ENCODE data around the gene BEAN1. TPM values are rescaled to one million over a fixed set of nuclear protein-coding genes. Genes with fewer than 3 reads are reported as not detected.

BEAN1 gene
- total RNA-seq, 2 donors from 2014 or later = not detected

DNA sequence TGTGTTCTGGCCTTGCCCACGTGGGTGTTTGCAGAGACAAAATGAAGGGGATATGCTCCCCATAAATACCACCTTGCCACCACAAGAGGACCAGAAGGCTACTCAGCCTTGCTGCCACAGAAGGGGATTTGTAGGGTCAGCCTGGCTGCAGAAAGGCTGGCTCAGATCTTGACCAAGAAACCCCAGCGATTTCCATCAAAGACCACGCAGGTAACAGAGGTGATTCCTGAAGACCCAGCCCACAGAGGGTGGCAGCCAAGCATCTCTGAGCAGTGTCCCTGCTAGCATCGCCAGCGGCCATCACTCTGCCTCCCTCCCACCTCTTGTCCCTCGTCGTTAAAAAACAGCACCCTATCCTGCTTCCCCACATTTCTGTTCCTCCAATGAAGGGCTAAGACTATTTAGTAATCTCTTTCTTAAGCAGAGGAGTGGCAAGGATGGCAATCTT is 54.9 kb downstream of the BEAN1 start:
- no peak overlapping the region for H3K27ac Mint-ChIP-seq
- no peaks in the 10 kb centered on the region for H3K36me3 Mint-ChIP-seq
- DNase-seq (ENCODE audit: low spot score in 2 of 2) = no peak

DNA sequence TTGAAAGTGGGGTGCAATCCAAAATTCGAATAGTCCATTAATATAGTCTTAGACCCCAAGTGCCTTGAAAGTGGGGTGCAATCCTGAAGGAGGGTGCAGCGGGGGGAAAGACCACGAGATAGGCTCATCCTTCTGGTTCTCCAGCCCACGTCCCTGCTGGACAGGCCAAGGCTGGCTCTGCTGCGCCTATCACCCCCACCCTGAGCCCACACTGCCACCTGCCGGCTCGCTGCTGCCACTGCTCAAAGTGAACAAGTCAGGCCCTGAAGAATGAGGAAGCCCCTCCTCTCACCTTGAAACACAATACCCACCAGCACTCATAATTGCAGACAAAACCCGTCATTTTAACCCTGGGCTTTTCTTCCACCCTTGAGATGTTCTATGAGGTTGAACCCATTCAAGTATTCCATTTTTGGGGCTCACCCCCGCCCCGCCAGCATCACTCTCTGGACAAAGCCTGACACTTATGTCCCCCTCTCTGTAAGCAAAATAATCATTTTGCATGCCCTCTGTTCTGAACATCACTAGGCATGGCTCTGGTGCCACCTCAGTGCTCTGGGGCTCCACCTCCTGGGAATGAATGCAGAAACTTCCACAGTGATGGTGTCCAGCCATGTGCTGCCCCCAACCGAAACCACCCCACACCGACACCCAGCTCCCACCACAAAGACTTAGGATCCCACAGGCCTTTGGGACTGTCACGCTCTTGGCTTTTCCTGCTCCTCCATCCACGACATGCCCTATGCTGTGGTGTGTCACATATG is 56.8 kb downstream of the BEAN1 start:
- peak; percentile 72 to 84 for DNase-seq (ENCODE audit: low spot score in 2 of 2)
- peak; percentile 67 to 82 for ATAC-seq
- no peaks in the 10 kb centered on the region for H3K9me3 Mint-ChIP-seq
- H3K36me3 Mint-ChIP-seq = no peaks in the 10 kb centered on the region
- H3K27ac Mint-ChIP-seq = peak overlapping the region in 1 of 2 donors; percentile 78

More for the DNA sequence above, 54.9 kb downstream of the BEAN1 start:
- H3K9me3 Mint-ChIP-seq = no peaks in the 10 kb centered on the region
- ATAC-seq = no peak

DNA sequence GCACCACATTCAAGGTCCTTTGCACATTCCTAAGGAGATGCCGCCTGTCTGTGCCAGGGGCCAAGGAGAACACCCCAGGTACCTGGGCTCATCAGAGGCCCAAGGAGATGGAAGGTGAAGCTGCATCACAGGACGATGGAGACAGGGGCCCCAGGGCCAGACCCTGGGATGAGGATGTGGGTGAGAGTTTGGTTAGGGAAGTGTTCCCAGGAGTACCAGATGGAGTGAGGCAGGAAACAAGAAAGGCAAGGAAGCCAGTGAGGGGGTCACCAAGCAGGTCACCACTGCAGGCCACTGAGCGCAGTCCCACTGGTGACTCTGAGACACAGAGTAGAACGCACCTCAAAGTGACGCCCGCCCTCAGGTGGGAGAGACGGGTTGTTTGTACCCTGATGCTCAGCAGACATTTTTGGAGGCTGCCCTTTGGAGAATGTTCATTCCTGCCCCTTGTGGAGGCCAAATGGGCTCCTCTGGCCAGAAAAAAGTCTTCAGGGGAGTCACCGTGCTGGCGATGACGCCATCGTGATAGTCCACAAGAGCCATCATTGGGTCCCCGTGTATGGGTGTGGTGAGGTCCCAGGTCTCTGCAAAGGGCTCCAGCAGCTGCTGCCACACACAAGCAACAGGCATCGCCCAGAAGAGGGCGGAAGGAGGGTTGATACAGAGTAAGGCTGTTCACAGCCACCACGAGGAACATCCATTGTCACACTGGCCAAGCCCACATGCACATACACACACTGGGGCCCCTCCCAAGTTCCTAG is 57.5 kb downstream of the BEAN1 start:
- Mint-ChIP-seq H3K27ac (peak overlapping the region in 1 of 2 donors; percentile 78), H3K36me3 (no peaks in the 10 kb centered on the region), H3K9me3 (no peaks in the 10 kb centered on the region)
- DNase-seq (ENCODE audit: low spot score in 2 of 2) (no peak), ATAC-seq (no peak)

DNA sequence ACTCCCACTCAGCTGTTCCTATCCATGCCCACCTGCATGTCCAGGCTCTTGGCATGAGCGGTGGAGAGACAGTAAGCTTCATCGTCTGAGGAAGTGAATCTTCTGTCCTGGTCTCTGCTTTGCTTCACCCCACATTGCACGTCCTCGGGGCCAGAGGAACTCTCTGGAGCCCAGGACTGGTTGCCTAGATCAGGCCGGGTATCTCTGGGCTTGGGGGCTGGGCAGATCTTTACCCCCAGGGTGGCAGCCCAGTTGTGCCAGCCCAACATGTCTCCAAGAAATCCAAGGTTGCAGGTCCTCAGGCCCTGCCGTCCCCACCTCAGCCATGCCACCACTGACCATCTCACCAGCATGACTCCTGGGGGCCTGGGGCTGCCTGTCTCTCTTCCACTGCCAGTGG is 58.3 kb downstream of the BEAN1 start:
- DNase-seq (ENCODE audit: low spot score in 2 of 2) = no peak
- Mint-ChIP-seq H3K9me3 (no peaks in the 10 kb centered on the region), H3K27ac (peak overlapping the region in 1 of 2 donors; percentile 29), H3K36me3 (no peaks in the 10 kb centered on the region)
- ATAC-seq = no peak

DNA sequence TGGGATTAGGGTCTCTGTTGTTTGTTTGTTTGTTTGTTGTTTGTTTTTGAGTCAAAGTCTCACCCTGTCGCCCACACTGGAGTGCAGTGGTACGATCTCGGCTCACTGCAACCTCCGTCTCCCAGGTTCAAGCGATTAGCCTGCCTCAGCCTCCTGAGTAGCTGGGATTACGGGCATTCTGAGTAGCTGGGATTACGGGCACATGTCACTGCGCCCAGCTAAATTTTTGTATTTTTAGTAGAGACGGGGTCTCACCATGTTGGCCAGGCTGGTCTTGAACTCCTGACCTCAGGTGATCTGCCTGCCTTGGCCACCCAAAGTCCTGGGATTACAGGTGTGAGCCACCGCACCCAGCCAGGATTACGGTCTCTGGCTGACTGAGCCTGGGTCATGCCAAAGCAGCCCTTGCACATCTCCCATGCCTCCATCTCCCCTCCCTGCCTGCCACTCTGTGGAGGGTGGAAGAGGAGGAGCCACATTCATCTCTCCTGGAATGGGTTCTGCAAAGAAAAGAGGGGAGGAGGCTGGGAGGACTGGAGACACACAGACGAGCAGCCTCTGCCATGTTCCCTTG is 59.2 kb downstream of the BEAN1 start:
- no peaks in the 10 kb centered on the region for H3K9me3 Mint-ChIP-seq
- no peak for ATAC-seq
- no peak for DNase-seq (ENCODE audit: low spot score in 2 of 2)
- no peaks in the 10 kb centered on the region for H3K36me3 Mint-ChIP-seq
- peak overlapping the region in 1 of 2 donors; percentile 29 for H3K27ac Mint-ChIP-seq

DNA sequence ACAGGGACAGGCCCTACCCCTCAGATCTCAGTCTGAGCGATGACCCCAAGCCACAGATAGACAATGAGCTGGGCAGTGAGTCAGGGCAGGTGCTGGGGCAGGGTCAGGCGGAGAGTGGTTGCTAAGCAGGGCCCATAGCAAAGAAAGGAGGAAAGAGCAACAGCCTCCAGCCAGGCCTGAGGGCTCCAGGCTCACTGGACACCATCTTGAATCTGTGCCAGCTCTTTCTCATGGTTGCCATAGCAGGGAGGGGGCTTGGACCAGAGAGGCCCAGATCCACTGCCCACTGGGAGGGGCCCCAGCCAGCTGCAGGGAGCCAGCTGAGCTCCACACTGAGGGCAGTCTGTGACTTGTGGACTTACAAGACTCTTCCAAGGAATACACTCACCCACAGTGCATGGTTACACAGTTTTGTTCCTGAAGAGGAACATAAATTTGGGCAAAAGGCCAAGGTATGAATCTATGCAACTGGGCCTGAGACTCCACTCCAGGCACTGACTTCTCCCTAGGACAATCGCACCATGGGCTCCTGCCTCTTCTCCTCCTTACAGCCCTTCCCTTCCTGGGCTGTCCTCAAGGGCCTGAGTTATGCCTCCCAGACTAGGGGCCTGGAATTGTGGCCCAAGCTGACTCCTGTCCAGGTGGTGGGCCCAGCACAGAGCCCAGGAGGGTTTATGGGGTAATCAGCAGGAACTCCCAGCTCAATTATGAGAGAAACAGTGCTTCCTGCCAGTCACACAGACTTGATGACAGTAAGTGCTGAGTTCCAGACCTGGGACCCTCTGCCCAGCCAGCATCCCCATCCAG is 59.9 kb downstream of the BEAN1 start:
- no peaks in the 10 kb centered on the region for H3K9me3 Mint-ChIP-seq
- ATAC-seq = peak in 1 of 2 donors; percentile 86
- peak overlapping the region in 1 of 2 donors; percentile 29 for H3K27ac Mint-ChIP-seq
- H3K36me3 Mint-ChIP-seq = no peaks in the 10 kb centered on the region
- no peak for DNase-seq (ENCODE audit: low spot score in 2 of 2)

DNA sequence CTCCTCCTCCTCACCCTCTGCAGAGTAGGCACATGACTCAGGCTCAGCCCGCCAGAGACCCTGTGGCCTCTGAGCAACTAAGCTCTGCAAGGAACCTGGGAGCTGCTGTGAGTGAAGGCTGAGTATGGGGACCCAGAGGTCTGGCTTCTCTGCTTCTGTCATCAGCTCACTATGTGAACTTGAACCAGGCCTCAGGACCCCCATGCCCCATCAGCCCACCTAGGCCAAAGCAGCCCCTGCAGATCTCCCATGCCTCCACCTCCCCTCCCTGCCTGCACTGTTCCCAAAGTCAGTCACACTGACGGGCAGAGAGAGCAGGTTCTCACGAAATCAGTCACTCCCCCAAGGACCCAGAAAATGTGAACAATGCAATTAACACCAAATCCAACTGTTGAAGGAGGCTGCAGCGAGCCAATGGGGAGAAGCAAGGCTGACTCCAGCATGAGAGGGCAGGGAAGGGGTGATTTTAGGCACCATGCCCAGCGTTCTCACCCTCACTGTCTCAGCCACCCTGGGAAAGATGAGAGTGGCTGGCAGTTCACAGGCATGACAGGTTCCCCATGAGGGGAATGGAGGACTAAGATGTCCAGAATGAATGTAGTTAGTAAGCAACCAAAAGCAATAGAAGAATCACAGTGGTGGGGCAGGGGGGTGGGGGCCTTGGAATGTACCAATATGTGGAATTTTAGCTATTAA is 60.6 kb downstream of the BEAN1 start:
- H3K9me3 Mint-ChIP-seq = no peaks in the 10 kb centered on the region
- peak overlapping the region; percentile 29 to 57 for H3K27ac Mint-ChIP-seq
- DNase-seq (ENCODE audit: low spot score in 2 of 2) (no peak), ATAC-seq (no peak)
- H3K36me3 Mint-ChIP-seq = no peaks in the 10 kb centered on the region

DNA sequence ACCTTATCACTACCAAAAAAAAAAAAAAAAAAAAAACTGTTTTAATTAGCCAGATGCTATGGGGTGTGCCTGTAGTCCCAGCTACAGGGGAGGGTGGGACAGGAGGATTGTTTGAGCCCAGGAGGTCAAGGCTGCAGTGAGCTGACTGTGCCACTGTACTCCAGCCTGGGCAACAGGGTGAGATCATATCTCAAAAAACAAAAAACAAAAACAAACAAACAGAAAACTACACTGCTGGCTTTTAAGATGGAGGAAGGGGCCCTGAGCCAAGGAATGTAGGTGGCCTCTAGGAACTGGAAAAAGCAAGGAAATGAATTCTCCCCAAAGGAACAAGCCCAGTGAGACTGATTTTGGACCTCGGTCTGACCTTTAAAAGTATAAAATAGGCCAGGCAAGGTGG is 61.4 kb downstream of the BEAN1 start:
- no peak for ATAC-seq
- H3K9me3 Mint-ChIP-seq = no peaks in the 10 kb centered on the region
- no peak overlapping the region for H3K27ac Mint-ChIP-seq

DNA sequence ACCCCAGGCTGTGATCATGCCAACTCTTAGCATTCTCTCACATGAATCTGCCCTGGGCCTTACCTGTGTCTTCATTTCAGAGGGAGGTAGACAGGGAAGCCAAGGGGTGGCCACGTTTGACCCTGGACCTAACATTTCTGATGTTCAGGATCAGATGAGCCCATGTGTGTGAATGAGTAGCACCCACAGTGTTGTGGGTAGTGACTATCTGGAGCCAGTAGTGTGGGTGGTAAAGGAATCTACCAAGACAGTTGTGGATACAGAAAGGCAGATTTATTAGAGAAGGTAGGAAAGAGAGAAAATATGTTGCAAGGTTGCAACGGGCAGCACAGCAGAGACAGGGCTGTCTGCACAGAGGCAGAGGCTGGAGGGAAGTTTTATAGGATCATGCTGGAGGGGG is 62.3 kb downstream of the BEAN1 start:
- Mint-ChIP-seq H3K27ac (no peak overlapping the region), H3K36me3 (no peaks in the 10 kb centered on the region), H3K9me3 (no peaks in the 10 kb centered on the region)
- ATAC-seq = peak in 1 of 2 donors; percentile 49
- DNase-seq (ENCODE audit: low spot score in 2 of 2) = no peak

More for the DNA sequence above, 61.4 kb downstream of the BEAN1 start:
- DNase-seq (ENCODE audit: low spot score in 2 of 2) = no peak
- H3K36me3 Mint-ChIP-seq = no peaks in the 10 kb centered on the region

DNA sequence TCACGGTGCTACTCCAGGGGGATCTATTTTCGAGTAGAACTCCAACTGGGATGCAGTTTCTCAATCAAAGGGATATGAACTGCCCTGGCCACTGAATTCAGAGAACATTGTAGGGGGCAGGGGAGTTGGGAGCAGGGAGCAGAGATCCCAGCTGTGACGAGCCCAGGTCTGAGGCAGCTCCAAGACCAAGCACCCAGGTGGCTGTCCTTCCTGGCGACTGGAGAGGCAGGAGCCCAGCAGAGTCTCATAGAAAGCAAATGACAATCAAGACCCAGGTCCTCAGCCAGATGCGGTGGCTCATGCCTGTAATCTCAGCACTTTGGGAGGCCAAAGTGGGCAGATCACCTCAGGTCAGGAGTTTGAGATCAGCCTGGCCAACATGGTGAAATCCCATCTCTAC is 62.7 kb downstream of the BEAN1 start:
- peak overlapping the region in 1 of 2 donors; percentile 46 for H3K27ac Mint-ChIP-seq
- DNase-seq (ENCODE audit: low spot score in 2 of 2) = no peak
- peak in 1 of 2 donors; percentile 47 for ATAC-seq
- no peaks in the 10 kb centered on the region for H3K9me3 Mint-ChIP-seq
- no peaks in the 10 kb centered on the region for H3K36me3 Mint-ChIP-seq

DNA sequence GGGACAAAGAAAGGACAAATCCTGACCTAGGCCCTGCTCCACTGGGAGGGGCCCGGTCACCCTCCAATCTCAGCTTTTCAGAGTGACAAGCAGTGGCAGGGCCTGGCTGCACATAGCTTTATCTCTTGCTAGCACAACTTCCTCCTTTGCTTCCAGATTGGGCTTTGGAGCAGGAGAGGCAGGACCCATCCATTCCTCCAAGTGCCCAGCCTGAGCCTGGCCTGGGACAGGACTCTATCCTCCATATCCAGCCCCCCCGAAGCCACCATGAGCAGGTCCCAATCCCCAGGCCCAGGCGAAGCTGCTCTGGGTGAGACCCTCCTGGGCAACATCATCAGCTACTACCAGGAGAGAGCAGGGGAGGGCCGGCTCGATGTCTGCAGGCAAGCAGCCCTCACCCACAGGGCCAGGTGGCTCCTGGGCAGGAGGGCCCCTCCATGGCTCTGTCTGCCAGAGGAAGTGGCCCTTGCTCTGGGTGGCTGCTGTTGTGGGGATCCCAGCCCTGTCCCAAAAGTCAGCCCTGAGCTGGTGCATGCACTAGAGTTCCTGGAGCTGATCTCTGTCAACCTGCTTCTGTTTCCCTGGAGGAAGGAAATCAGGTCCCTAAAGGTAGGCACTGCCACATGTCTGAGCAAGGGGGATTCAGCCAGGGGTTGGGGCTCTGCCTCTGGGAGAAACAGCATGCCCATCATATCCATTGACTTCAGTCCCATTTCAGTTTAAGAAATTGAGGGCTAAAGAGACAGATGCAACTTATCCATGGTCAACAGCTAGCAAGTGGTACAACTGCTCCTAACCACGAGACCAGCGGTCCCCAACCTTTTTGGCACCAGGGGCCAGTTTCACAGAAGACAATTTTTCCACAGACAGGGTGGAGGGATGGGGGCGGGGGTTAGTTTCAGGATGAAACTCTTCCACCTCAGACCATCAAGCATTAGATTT is 64.0 kb downstream of the BEAN1 start:
- Mint-ChIP-seq H3K27ac (peak overlapping the region; percentile 40 to 98), H3K9me3 (no peaks in the 10 kb centered on the region), H3K36me3 (no peaks in the 10 kb centered on the region)
- ATAC-seq (peak in 1 of 2 donors; percentile 29), DNase-seq (ENCODE audit: low spot score in 2 of 2) (no peak)

DNA sequence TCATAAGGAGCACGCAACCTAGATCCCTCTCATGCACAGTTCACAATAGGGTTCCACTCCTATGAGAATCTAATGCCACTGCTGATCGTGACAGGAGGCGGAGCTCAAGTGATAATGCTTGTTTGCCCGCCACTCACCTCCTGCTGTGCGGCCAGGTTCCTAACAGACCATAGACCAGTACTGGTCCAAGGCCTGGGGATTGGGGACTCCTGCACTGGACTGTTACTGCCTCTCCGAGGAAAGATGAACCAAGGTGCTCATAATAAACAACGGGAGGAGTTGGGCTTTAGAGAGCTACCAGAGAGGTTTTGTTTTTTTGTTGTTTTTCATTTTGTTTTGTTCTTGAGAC is 64.6 kb downstream of the BEAN1 start:
- Mint-ChIP-seq H3K9me3 (no peaks in the 10 kb centered on the region), H3K27ac (no peak overlapping the region), H3K36me3 (no peaks in the 10 kb centered on the region)
- ATAC-seq (no peak), DNase-seq (ENCODE audit: low spot score in 2 of 2) (no peak)

DNA sequence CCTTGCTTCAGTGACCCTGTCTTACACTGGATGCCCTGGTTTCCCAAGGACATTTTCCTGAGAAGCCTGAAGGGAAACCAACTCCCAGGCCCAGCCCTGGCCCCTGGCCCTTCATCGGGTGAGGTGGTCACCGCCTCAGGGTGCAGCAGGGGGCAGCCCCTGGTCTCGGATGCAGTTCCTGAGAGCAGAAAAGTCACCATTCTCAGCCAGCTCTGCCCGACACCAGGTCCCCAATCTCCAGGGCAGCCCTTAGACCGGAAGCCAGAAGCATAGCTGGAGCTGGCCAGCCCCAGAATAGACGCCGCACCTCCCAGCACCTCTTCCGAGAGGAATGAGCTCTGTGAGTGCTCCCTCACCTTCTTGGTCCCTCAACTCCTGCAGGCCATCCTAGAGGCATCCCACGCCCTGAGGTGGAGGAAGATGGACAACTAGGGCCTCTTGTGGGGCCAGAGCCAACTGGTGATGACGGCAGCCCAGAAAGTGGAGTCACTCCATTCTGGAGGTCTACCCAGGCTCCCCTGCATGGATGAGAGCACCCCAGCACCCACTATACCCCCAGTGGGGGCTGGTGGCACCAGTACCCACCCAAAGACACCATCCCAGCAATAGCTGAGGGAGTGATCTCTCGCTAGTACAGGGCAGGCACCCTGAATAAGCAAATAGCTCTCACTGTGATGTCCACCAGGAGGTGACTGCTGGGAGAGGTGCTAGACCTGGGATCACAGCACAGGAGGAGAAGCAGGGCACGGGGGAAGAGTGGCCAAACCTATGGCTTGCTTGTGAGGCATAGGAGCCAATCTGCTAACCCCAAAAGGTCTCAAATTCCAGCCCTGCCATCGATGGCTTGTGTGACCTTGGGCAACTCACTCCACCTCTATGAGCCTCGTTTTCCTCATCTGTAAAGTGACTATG is 66.7 kb downstream of the BEAN1 start:
- Mint-ChIP-seq H3K36me3 (no peaks in the 10 kb centered on the region), H3K9me3 (peaks cover 0 to 4% of the 10 kb centered on the region in 2 donors), H3K27ac (no peak overlapping the region)
- DNase-seq (ENCODE audit: low spot score in 2 of 2) (no peak), ATAC-seq (no peak)

DNA sequence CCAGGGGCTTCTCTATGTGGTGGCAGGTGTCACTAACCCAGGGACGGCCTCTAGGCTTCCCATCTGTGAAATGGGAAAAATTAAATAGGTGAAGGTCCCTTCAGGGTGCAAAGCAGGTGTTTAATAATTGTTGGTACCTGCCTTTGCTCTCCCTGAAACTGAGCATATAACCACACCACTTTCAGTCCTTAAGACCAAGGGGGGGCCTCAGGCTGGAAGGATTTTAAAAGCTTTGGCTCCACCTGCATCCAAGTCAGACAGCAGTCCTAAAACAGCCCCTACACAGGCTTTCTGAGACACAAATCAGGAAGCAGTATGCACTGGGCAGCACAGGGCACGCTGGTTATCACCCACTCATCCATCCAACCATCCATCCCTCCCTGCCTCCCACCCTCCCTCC is 67.8 kb downstream of the BEAN1 start:
- Mint-ChIP-seq H3K9me3 (peaks cover 0 to 4% of the 10 kb centered on the region in 2 donors), H3K36me3 (no peaks in the 10 kb centered on the region), H3K27ac (no peak overlapping the region)
- no peak for ATAC-seq
- no peak for DNase-seq (ENCODE audit: low spot score in 2 of 2)

All from activated naive CD4-positive, alpha-beta T cell treated with anti-CD3 and anti-CD28 coated beads, Interleukin-2, amount 50 U/mL, for 72 hours (primary cell).